K562 (cell line): ENCODE measurements around the gene ST3GAL5. TPM values are rescaled to one million over a fixed set of nuclear protein-coding genes. Genes with fewer than 3 reads are reported as not detected.

Experiments
- CEBPZ ChIP-seq: fragments of 150-350 bp; IDR thresholded peaks from 2 replicates; pipeline ENCODE4 v1.6.1; 2014; ENCODE audit warnings: low read depth, mild to moderate bottlenecking, low read length, borderline replicate concordance
- FOXM1 ChIP-seq, 2 experiments: fragments of 450-650 bp in 1 of 2; sonication (generic) in 1 of 2; formaldehyde crosslinking in 1 of 2; IDR thresholded peaks; 2 replicates each; pipeline versions ENCODE4 v1.6.1 to v1.9.0; 2017 to 2022; ENCODE audit warnings: low read depth in 2 of 2, mild to moderate bottlenecking in 2 of 2, missing genetic modification reagents in 1 of 2, moderate library complexity in 1 of 2
- HIVEP1 ChIP-seq: fragments of 250-450 bp; sonication (Bioruptor Pico); IDR thresholded peaks from 2 replicates; pipeline ENCODE4 v1.4.0; 2020; ENCODE audit warnings: mild to moderate bottlenecking
- HNRNPH1 ChIP-seq: fragments of 200-400 bp; formaldehyde crosslinking; optimal IDR thresholded peaks from 2 replicates; pipeline ENCODE3; 2017; ENCODE audit warnings: low read depth, mild to moderate bottlenecking, low read length, moderate library complexity
- HSF4 ChIP-seq: fragments of 250-450 bp; sonication (Bioruptor Pico); IDR thresholded peaks from 2 replicates; pipeline ENCODE4 v2.1.2; 2022; ENCODE audit warnings: mild to moderate bottlenecking, moderate library complexity, borderline replicate concordance
- MLLT1 ChIP-seq, 2 experiments: fragments of 450-650 bp; IDR thresholded peaks; 2 replicates each; pipeline ENCODE4 v1.6.1; 2016
- NFYB ChIP-seq: IDR thresholded peaks from 2 replicates; pipeline ENCODE4 v1.6.1; 2011; ENCODE audit warnings: mild to moderate bottlenecking, moderate library complexity; ENCODE audit not compliant: insufficient read length; ENCODE audit errors: extremely low read depth
- NR3C1 ChIP-seq: sonication (generic); formaldehyde crosslinking; IDR thresholded peaks from 2 replicates; pipeline ENCODE4 v1.8.1; 2022; ENCODE audit warnings: missing genetic modification reagents
- RBM34 ChIP-seq: fragments of 200-400 bp; formaldehyde crosslinking; IDR thresholded peaks from 2 replicates; pipeline ENCODE4 v1.6.1; 2018; ENCODE audit warnings: low read length, borderline replicate concordance; ENCODE audit not compliant: insufficient read depth
- RCOR1 ChIP-seq, 2 experiments: IDR thresholded peaks; 2 replicates each; pipeline ENCODE4 v1.6.1; 2012; ENCODE audit warnings: low read depth in 2 of 2, low read length in 2 of 2, borderline replicate concordance in 1 of 2, improper control_type of control experiment in 1 of 2
- SIN3B ChIP-seq: fragments of 450-650 bp; IDR thresholded peaks from 2 replicates; pipeline ENCODE4 v1.6.1; 2017; ENCODE audit warnings: low read depth, mild to moderate bottlenecking, moderate library complexity
- SNIP1 ChIP-seq: fragments of 450-650 bp; IDR thresholded peaks from 2 replicates; pipeline ENCODE4 v1.7.1; 2017; ENCODE audit warnings: low read depth, mild to moderate bottlenecking
- TCF7 ChIP-seq: sonication (generic); IDR thresholded peaks from 2 replicates; pipeline ENCODE4 v1.6.1; 2016; ENCODE audit warnings: antibody characterized with exemption, borderline replicate concordance
- THAP12 ChIP-seq: fragments of 250-450 bp; sonication (Bioruptor Pico); IDR thresholded peaks from 2 replicates; pipeline ENCODE4 v1.9.0; 2021; ENCODE audit warnings: mild to moderate bottlenecking, inconsistent platforms
- ZBTB1 ChIP-seq: sonication (generic); formaldehyde crosslinking; IDR thresholded peaks from 2 replicates; pipeline ENCODE4 v1.8.1; 2023; ENCODE audit warnings: missing genetic modification reagents, low read depth, mild to moderate bottlenecking, borderline replicate concordance
- ZBTB26 ChIP-seq: fragments of 450-650 bp; formaldehyde crosslinking; IDR thresholded peaks from 2 replicates; pipeline ENCODE4 v1.4.0; 2022; ENCODE audit warnings: missing genetic modification characterization
- ZC3H8 ChIP-seq: fragments of 450-650 bp; IDR thresholded peaks from 2 replicates; pipeline ENCODE4 v1.6.1; 2017
- ZFP30 ChIP-seq: fragments of 250-450 bp; sonication (Bioruptor Pico); IDR thresholded peaks from 2 replicates; pipeline ENCODE4 v1.8.0; 2022; ENCODE audit warnings: moderate library complexity, mild to moderate bottlenecking, inconsistent platforms, borderline replicate concordance
- polyA plus RNA-seq, 8 experiments: library from polyadenylated mRNA; depleted of rRNA in 4 of 8; stranded (reverse) in 5 of 8; unstranded in 3 of 8; fragments of >200 nt; fragmentation: Nextera tagmentation in 2 of 8; fragmentation: Illumina TruSeq in 1 of 8; extraction: Ambion mirVana in 2 of 8; extraction: Trizol in 1 of 8; gene quantifications; 2 replicates each; pipeline versions ENCODE4 v1.2.1 to v1.2.3, GENCODE V29; 2011 to 2014; ENCODE audit warnings: inconsistent platforms in 1 of 8, missing spikeins in 1 of 8
- total RNA-seq, 7 experiments: library from RNA; depleted of rRNA in 6 of 7; stranded (reverse); fragments of >200 nt in 6 of 7; fragmentation: Illumina TruSeq in 2 of 7; extraction: Trizol in 2 of 7; gene quantifications; 2 replicates each; pipeline versions ENCODE4 v1.2.1 to v1.2.3, GENCODE V29; 2011 to 2021; ENCODE audit warnings: low replicate concordance in 1 of 7

ST3GAL5 gene
- total and polyA plus RNA-seq, 9 of the 15 experiments (the other 6 are each of a cell fraction or from before 2014, with no cell fraction given) = 1.6 to 10.0 (median 4.2) TPM

GRCh38 chr2:85888684-85889626 is at the start of gene ST3GAL5 (continued):
- 0 out of 4 replicates have a peak, but pooled peaks of 1 of the 2 experiments have one; percentile 16 for TF ChIP-seq MLLT1 (IDR thresholded peaks at IDR 0.05)
- TF ChIP-seq ZBTB1 = no peak
- TF ChIP-seq NFYB = no peak
- no peak for TF ChIP-seq SNIP1
- TF ChIP-seq HSF4 (CRISPR knock-in tag) = no peak
- TF ChIP-seq FOXM1 (IDR thresholded peaks at IDR 0.05; ENCODE audit: low read depth) = peak; percentile 39; the same call in 1 of the 2 replicates
- TF ChIP-seq FOXM1 (CRISPR knock-in tag; IDR thresholded peaks at IDR 0.05; ENCODE audit: low read depth) = no peak
- TF ChIP-seq NR3C1 (CRISPR knock-in tag) = no peak
- no peak for TF ChIP-seq RBM34
- no peak for TF ChIP-seq ZC3H8
- TF ChIP-seq CEBPZ = no peak
- no peak for TF ChIP-seq HNRNPH1
- no peak for TF ChIP-seq TCF7
- no peak for TF ChIP-seq HIVEP1
- TF ChIP-seq ZBTB26 (CRISPR knock-in tag) = no peak
- no peak for TF ChIP-seq ZFP30 (CRISPR knock-in tag)
- 0 out of 2 replicates have a peak, but pooled peaks have one; percentile 19 for TF ChIP-seq THAP12 (CRISPR knock-in tag)
- peak in 1 of 2 experiments; percentile 46; a peak in 2 of 4 replicates for TF ChIP-seq RCOR1 (IDR thresholded peaks at IDR 0.05; ENCODE audit: borderline replicate concordance in 1 of 2, low read depth in 2 of 2, low read length in 2 of 2)
- peak; percentile 25; the same call in 1 of the 2 replicates for TF ChIP-seq SIN3B
